Measurements from ENCODE around the gene ST3GAL2.

ST3GAL2 gene

GRCh38 chr16:70473446-70474319 is 34.8 kb upstream of the ST3GAL2 start:
- H3K4me1 Mint-ChIP-seq, result peaks cover 16 to 32% of the 10 kb centered on the region in 2 donors
- peak overlapping the region; percentile 47 for H3K27ac Mint-ChIP-seq
- no peak overlapping the region for H3K4me3 Mint-ChIP-seq
- ATAC-seq (replicated peaks) (no peak), DNase-seq (no peak)
- no peaks in the 10 kb centered on the region for H3K9me3 Mint-ChIP-seq
- H3K36me3 Mint-ChIP-seq, result peaks cover 24 to 40% of the 10 kb centered on the region in 2 donors
- no peaks in the 10 kb centered on the region for H3K27me3 Mint-ChIP-seq

- no peaks in the 10 kb centered on the region for H3K9me3 Mint-ChIP-seq
- H3K4me3 Mint-ChIP-seq, result no peak overlapping the region
- H3K4me1 Mint-ChIP-seq, result peaks cover 10 to 24% of the 10 kb centered on the region in 2 donors
- peaks cover 19 to 32% of the 10 kb centered on the region in 2 donors for H3K36me3 Mint-ChIP-seq
- ATAC-seq (replicated peaks) (no peak), DNase-seq (no peak)
- no peak overlapping the region for H3K27ac Mint-ChIP-seq
- no peaks in the 10 kb centered on the region for H3K27me3 Mint-ChIP-seq
These were observed 34.0 kb upstream of the ST3GAL2 start for GRCh38 chr16:70472786-70473433.

GRCh38 chr16:70470927-70471341 is 32.0 kb upstream of the ST3GAL2 start:
- DNase-seq (no peak), ATAC-seq (replicated peaks) (no peak)
- H3K9me3 Mint-ChIP-seq, result no peaks in the 10 kb centered on the region
- H3K36me3 Mint-ChIP-seq, result peaks cover 19 to 28% of the 10 kb centered on the region in 2 donors
- peaks cover 0 to 5% of the 10 kb centered on the region in 2 donors for H3K4me1 Mint-ChIP-seq
- no peak overlapping the region for H3K4me3 Mint-ChIP-seq
- no peaks in the 10 kb centered on the region for H3K27me3 Mint-ChIP-seq
- no peak overlapping the region for H3K27ac Mint-ChIP-seq

DNA sequence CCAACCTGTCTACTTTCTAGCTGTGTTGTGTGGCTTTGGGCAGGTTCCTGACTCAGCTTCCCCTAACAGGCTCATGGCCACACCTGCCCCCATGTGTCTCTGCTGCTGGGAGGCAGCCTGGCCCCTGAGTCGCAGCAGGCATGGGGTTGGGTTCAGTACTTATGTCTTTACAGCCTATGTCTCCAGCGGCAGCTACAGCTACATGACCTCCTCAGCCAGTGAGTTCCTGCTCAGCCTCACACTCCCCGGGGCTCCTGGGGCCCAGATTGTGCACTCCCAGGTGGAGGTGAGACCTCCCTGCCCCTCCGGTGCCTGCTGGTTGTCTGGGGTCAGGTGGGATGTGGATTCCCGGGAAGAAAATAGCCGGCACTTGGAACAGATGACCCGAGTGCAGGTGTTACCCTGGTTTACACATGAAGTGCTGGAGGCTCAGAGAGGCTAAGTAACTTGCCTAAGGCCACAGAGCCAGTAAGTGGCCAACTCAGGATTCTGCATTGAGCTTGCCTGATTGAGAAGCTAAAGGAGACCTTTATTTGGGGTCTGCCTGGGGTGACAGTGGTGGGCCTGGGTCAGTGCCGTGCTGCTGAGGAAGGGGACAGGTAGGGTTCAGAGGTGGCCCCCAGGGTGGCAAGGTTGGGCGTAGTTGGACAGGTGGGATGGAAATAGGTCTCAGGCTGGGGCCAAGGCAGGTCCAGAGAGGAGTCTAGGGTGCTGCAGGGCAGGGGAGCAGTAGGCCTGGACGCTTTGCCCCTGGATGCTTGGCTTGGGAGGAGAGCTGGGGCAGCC is 31.4 kb upstream of the ST3GAL2 start:
- Mint-ChIP-seq H3K27ac (no peak overlapping the region), H3K4me1 (no peaks in the 10 kb centered on the region), H3K36me3 (peaks cover 19 to 25% of the 10 kb centered on the region in 2 donors), H3K27me3 (no peaks in the 10 kb centered on the region), H3K9me3 (no peaks in the 10 kb centered on the region), H3K4me3 (no peak overlapping the region)
- ATAC-seq (replicated peaks) (no peak), DNase-seq (no peak)

GRCh38 chr16:70468776-70469525 is 30.1 kb upstream of the ST3GAL2 start:
- H3K4me3 Mint-ChIP-seq, result no peak overlapping the region

DNA sequence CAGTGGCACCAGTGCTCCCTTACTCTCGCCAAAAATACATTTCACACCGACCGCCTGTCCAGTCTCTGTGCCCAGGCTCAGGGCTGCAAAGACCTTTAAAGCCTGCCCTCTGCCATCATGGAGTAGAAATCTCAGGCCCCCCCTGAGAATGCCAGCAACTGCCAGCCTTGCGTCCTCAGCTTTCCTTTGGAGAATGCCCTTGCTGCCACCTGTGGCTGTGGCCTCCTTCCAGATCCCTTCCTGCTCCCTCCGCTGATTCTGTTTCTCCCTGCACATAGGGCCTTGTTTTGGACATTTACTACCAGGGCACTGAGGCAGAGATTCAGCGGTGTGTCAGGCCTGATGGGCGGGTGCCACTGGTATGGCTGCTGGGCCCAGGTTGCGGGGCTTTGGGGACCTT is 28.7 kb upstream of the ST3GAL2 start:
- DNase-seq (no peak), ATAC-seq (replicated peaks) (no peak)
- Mint-ChIP-seq H3K4me1 (no peaks in the 10 kb centered on the region), H3K36me3 (peaks cover 20 to 24% of the 10 kb centered on the region in 2 donors), H3K27ac (no peak overlapping the region), H3K27me3 (no peaks in the 10 kb centered on the region), H3K4me3 (no peak overlapping the region), H3K9me3 (no peaks in the 10 kb centered on the region)

More at GRCh38 chr16:70468776-70469525, 30.1 kb upstream of the ST3GAL2 start:
- H3K27me3 Mint-ChIP-seq, result no peaks in the 10 kb centered on the region
- H3K4me1 Mint-ChIP-seq, result no peaks in the 10 kb centered on the region
- ATAC-seq (replicated peaks) (no peak), DNase-seq (no peak)
- H3K9me3 Mint-ChIP-seq, result no peaks in the 10 kb centered on the region
- H3K36me3 Mint-ChIP-seq, result peaks cover 22 to 26% of the 10 kb centered on the region in 2 donors
- no peak overlapping the region for H3K27ac Mint-ChIP-seq

DNA sequence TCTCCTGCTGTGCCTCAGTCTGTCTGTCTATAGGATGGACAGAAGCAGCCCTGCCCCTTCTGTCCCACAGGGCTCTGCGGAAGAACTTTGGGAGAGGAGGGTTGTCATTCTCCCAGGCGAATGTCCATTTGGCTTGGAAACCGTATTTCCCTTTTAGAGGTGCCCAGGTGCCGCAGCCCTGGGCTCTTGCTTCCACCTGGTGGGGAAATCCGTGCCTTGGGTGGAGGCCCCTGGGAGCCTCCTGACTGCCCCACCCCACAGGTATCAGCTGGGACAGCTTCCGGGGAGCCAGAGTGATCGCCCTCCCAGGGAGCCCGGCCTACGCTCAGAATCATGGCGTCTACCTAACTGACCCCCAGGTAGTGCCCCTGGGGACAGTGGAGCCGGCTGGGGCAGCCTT is 28.2 kb upstream of the ST3GAL2 start:
- ATAC-seq (replicated peaks) (no peak), DNase-seq (no peak)
- Mint-ChIP-seq H3K27ac (no peak overlapping the region), H3K36me3 (peaks cover 20 to 24% of the 10 kb centered on the region in 2 donors), H3K9me3 (no peaks in the 10 kb centered on the region), H3K4me3 (no peak overlapping the region), H3K4me1 (no peaks in the 10 kb centered on the region), H3K27me3 (no peaks in the 10 kb centered on the region)

GRCh38 chr16:70466805-70467076 is 27.8 kb upstream of the ST3GAL2 start:
- H3K4me1 Mint-ChIP-seq, result no peaks in the 10 kb centered on the region
- ATAC-seq (replicated peaks) (no peak), DNase-seq (no peak)
- H3K4me3 Mint-ChIP-seq, result no peak overlapping the region
- H3K27me3 Mint-ChIP-seq, result no peaks in the 10 kb centered on the region
- no peak overlapping the region for H3K27ac Mint-ChIP-seq
- H3K9me3 Mint-ChIP-seq, result no peaks in the 10 kb centered on the region
- peaks cover 21 to 24% of the 10 kb centered on the region in 2 donors for H3K36me3 Mint-ChIP-seq

- peaks cover 22 to 23% of the 10 kb centered on the region in 2 donors for H3K36me3 Mint-ChIP-seq
- DNase-seq (no peak), ATAC-seq (replicated peaks) (no peak)
These were observed 27.3 kb upstream of the ST3GAL2 start for GRCh38 chr16:70465999-70466804.

GRCh38 chr16:70463235-70463634 is 24.3 kb upstream of the ST3GAL2 start:
- H3K27ac Mint-ChIP-seq, result no peak overlapping the region
- ATAC-seq (replicated peaks) (no peak), DNase-seq (no peak)
- peaks cover 14 to 23% of the 10 kb centered on the region in 2 donors for H3K36me3 Mint-ChIP-seq
- H3K4me3 Mint-ChIP-seq, result no peak overlapping the region
- no peaks in the 10 kb centered on the region for H3K9me3 Mint-ChIP-seq
- no peaks in the 10 kb centered on the region for H3K27me3 Mint-ChIP-seq
- H3K4me1 Mint-ChIP-seq, result no peaks in the 10 kb centered on the region

More at GRCh38 chr16:70465999-70466804, 27.3 kb upstream of the ST3GAL2 start:
- H3K4me3 Mint-ChIP-seq, result no peak overlapping the region
- H3K4me1 Mint-ChIP-seq, result no peaks in the 10 kb centered on the region
- no peaks in the 10 kb centered on the region for H3K27me3 Mint-ChIP-seq
- H3K27ac Mint-ChIP-seq, result no peak overlapping the region
- no peaks in the 10 kb centered on the region for H3K9me3 Mint-ChIP-seq

- Mint-ChIP-seq H3K4me3 (no peak overlapping the region), H3K27ac (no peak overlapping the region), H3K4me1 (peaks cover 0 to under 1% of the 10 kb centered on the region in 2 donors), H3K27me3 (no peaks in the 10 kb centered on the region), H3K36me3 (peaks cover 9 to 18% of the 10 kb centered on the region in 2 donors), H3K9me3 (no peaks in the 10 kb centered on the region)
- DNase-seq, result no peak
- ATAC-seq (replicated peaks), result no peak
These were observed 21.9 kb upstream of the ST3GAL2 start for GRCh38 chr16:70460737-70461261.

DNA sequence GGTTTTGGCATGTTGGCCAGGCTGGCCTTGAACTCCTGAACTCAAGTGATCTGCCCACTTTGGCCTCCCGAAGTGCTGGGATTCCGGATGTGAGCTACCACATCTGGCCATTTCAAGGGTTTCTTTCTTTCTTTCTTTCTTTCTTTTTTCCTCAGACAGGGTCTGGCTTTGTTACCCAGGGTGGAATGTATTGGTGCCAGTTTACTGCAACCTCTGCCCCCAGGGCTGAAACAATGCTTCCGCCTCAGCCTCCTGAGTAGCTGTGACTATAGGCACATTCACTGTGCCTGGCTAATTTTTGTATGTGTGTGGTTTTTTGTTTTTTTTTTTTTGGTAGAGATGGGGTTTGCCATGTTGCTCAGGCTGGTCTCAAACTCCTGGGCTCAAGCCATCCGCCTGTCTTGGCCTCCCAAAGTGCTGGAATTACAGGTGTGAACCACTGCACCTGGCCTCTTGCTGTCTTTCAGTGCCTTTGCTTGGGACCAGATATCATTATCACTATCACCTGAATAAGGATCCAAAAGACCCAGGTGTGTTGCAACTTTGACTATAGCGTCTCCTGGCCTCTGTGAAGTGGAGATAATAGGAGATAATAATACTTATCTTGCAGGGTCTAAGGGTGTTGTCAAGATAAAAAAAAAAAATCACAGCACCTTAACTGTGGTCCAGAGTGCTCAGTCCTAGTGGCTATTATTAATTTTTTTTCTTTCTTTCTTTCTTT is 18.7 kb upstream of the ST3GAL2 start:
- Mint-ChIP-seq H3K27ac (no peak overlapping the region), H3K4me1 (peaks cover 4 to 12% of the 10 kb centered on the region in 2 donors), H3K27me3 (no peaks in the 10 kb centered on the region), H3K9me3 (no peaks in the 10 kb centered on the region), H3K4me3 (no peak overlapping the region), H3K36me3 (peaks cover 0 to 5% of the 10 kb centered on the region in 2 donors)
- DNase-seq (no peak), ATAC-seq (replicated peaks) (no peak)

DNA sequence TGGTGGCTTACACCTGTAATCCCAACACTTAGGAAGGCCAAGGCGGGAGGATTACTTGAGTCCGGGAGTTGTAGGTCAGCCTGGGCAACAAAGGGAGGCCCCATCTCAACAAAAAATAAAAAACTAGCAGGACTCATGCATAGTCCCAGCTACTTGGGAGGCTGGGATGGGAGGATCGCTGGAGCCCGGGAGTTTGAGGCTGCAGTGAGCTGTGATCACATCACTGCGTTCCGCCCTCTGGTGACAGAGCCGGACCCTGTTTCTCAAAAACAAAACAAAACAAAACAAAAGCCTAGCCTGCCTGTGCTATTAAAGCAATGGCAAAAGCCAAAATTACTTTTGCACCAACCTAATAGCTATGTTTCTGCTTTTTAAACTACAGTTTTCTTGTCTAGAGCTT is 17.0 kb upstream of the ST3GAL2 start:
- Mint-ChIP-seq H3K36me3 (peaks cover 0 to 2% of the 10 kb centered on the region in 2 donors), H3K27me3 (no peaks in the 10 kb centered on the region), H3K4me1 (peaks cover 4 to 12% of the 10 kb centered on the region in 2 donors), H3K9me3 (no peaks in the 10 kb centered on the region), H3K4me3 (no peak overlapping the region), H3K27ac (no peak overlapping the region)
- ATAC-seq (replicated peaks) (no peak), DNase-seq (no peak)

All from stimulated activated naive B cell treated with anti-CD40 and anti-IgM and Interleukin-4, amounts not matched to agents 10 μg/mL and 1 μg/mL and 100 μg/mL, for 72 hours (primary cell).